NCI-H526 treated with DMSO at 0.1 percent for 48 hours (cell line): ENCODE results near the gene COL15A1.

Experiments used
- DNase-seq: peaks from one replicate; lab custom pipeline; 2025; lab: John Stamatoyannopoulos, UW

The COL15A1 gene

DNA sequence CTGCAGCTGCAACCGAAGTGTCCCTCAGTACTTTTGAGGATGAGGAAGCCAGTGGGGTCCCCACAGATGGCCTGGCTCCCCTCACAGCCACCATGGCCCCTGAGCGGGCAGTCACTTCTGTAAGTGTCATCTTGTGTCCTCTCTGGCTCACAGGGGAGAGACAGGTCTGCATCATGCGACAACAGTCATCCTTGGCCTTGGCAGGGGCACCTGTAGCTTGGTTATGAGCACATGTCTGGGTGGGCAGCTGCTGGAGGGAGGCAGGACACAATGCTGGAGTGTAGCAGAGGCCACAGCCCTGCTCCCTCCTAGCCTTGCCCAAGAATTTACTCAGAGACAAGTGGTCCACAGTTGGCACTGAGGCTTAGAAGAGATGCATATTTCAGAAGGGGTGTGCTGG, 71.7 kb downstream of the COL15A1 start:
- no peak for DNase-seq

DNA sequence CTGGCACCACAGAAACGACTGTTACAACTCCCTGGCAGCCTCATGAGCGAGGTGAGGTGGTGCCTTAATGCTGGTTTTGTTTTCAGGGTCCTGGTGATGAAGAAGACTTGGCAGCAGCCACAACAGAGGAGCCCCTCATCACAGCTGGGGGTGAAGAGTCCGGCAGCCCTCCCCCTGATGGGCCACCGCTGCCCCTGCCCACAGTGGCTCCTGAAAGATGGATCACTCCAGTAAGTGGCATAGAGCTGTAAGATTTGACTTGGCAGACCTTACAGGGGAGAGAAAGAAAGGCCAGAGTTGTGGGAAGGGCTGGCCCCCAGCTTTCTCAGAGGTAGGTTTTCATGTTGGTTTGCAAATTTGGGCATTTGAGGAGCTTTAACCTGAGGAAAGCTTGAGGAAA, 72.2 kb downstream of the COL15A1 start:
- no peak for DNase-seq

DNA sequence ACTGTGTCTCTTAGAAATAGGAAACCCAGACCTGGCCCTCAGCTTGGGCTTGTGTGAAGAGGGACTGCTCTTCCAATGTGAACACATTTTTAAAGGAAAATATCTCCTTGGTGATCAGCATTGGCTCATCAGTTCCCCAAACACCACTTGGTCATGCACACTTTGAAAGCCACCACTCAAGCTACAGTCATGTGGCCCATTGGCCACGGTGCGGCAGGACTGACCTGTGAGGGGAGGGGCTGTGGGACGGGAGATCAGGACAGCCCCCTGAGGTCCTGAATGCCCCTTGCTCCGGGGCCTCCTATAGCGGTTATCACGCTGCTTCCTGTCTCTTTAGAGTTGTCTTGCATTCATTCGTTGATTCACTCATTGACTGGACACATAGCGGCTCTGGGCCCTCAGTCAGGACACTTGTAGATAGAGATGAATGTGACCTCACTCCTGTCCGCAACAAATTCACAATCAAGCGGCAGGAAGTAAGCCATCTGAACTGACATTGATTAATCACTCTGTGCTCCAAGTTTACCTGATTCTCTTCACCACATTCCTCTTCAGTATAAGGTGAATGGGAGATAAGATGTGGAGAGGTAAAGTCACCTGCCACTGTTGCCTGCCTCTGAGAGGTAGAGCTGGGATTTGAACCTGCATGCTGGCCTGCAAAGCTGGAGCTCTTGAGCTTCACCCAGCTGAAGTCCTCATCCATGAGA, 73.1 kb downstream of the COL15A1 start:
- no peak for DNase-seq

DNA sequence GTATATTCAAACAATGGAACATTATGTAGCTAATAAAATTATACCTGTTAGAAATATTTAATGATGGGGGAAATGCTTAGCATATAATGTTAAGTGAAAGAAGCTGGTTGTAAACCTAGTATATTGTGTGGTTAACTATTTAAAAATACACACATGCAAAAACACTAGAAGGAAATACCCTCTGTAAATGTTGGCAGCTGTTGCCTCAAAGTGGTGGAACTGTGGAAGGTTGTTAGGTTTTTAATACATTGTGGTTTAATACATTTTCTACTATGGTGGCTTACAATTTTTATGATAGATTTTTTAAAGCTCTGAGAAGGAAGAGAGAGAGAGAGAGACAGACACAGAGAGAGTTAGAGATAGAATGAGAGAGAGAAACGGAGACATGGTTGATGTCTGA, 74.9 kb downstream of the COL15A1 start:
- DNase-seq, result no peak

DNA sequence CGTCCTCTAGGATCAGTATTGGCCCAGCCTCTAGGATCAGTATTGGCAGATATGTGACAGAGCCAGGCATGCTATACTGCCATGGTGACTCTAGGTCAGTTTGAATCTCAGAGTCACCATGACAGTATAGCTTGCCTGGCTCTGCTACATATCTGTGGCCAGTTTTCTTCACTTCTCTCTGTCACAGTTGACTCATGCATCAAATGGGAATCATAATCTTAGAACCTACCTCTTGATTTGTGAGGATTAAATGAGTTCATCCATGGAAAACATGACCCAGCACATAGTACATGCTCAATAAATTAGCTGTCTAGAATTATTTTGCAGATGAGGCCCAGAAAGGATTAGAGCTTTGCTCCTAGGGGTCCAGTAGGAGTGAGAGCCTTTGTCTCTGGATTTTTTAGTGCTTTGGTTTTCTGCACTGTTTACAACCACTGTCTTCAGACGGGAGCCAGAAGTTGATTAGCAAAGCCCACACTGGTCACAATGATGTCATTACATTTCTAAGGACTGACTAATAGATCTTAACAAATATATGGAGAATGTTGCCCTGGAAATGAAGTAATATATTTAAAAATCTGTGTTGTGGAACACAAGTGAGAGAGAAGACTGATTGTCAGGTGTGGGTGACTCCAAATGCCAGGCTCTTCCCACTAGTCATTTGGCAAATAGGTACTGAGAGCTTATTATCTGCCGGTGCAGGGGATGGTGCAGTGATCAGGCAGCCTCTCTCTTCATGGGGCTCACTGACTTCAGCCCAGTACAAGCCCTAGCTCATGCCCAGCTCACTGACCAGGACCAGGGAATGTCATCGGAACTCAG, 76.0 kb downstream of the COL15A1 start:
- no peak for DNase-seq

DNA sequence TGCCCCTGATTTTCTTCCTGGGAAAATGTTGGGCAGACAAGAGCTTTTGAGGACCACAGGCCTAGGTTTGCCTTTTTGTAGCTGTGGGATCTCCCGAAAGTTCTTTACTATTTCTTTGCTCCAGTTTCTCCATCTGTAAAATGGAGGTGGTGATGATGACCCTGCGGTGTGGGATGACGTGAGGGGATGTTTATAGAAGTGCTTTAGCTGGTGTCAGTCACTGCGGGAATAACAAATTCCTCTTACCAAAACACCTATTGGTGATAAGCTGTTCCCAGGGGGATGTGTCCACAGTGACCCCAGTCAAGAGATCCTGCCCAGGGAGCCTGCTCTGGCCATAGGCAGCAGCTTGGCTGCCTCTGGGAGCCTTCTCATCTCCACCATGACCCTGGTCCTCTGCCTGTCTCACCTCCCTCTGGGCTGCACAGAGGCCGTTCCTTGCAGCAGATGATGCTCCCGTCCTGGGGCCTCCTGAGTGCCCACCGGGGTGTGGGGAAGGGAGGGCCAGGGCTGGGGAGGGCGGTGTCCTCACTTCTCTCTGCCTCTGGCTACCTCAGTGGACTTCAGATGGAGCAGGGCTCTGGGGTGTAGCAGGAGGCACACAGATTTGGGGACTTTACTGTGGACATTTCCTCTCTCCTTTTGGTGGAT, 77.2 kb downstream of the COL15A1 start:
- no peak for DNase-seq

DNA sequence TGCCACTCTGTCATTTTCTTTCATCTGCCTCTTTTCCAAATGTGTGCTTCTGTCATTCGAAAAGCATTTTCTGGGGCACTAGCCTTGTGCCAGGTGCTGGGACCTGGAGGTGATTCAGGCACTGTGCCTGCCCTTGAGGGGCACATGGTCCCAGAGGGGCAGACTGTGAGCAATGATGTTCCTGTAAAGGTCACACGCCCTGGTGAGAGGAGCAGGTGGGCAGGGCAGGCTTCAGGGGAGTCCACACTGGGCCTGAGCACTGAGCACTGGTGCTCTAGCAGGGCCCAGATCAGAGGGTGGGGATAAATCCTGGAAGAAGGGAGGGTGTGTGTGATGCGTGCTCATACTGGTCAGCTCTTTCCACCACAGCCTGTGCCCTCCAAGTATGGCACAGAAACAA, 77.8 kb downstream of the COL15A1 start:
- no peak for DNase-seq

DNA sequence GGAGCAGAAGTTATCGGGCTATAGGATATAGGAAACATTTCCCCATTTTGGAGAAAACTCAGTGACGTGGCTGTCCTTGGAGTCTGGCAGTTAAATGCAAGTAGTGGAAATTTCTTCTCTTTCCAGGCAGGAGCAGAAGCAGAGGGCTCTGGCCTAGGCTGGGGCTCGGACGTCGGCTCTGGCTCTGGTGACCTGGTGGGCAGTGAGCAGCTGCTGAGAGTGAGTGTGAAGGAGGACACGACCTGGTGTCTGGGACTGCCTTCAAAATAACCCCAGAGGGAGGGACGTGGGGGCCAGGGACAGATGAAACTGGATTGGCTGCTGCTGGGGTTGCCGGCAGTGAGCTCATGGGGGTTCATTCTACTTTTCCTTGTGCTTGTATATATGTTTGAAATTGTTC, 79.5 kb downstream of the COL15A1 start:
- DNase-seq, result no peak

DNA sequence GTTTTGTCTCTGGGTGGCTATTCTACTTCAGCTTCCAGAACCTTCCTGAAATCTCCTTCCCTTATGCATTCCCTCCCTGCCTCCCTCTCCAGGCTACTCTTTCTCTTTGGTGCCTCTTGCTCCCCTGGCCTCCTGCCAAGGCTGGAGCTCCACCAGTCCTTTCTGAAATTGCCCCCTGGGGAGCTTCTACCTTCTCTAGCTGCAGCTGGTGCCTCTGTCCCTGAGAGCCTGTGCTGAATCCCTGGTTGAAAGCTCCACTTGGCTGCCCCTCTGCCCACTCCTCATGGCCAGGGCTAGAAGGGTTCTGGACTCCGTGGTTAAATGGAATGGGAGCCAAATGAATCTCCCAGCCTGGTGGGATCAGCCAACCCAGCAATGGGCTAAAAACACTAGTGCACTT, 80.1 kb downstream of the COL15A1 start:
- peak; percentile 14 for DNase-seq

DNA sequence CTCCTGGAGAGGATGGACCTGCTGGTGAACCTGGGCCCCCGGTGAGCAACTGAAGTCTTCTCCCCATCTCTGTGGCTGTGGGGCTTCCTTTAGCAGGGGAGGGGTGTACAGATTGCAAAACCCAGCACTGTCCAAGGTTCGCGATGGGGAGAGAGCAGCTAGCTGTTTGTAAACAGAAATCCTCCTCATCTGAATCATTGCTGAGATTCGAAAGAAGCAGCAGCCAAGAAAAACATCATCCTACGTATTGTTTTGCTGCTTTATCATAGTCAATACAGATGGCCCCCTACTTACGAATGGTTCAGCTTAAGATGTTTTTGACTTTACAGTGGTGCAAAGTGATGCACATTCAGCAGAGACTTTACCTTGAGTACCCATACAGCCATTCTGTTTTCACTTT, 81.3 kb downstream of the COL15A1 start:
- DNase-seq, result no peak

DNA sequence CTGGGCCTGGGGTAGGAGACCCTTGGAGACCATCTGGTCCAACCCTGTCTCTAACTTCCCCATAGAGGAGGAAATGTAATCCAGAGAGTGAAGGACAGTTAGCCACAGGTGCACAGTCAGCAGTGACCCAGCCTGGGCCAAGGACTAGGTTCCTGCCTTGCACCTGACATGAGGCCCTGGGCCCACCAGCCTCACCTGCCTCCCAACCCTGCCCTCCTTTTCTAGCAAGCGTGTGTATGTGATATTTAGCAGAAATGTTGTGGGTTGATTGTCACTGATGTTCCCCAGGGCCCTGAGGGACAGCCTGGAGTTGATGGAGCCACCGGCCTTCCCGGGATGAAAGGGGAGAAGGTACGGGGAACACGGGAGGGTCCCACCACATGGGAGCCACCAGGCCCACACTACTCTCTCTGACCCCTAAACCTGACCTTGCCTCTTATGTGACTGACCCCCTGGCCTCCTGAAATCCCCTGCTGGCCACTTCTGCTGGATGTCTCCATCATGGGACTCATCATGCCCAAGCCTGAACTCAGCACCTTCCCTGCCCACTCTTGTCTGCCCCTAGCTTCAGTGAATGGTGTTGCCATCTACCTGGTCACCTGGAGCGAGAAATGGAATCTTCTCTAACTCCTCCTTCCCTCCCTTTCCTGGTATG, 82.0 kb downstream of the COL15A1 start:
- no peak for DNase-seq

DNA sequence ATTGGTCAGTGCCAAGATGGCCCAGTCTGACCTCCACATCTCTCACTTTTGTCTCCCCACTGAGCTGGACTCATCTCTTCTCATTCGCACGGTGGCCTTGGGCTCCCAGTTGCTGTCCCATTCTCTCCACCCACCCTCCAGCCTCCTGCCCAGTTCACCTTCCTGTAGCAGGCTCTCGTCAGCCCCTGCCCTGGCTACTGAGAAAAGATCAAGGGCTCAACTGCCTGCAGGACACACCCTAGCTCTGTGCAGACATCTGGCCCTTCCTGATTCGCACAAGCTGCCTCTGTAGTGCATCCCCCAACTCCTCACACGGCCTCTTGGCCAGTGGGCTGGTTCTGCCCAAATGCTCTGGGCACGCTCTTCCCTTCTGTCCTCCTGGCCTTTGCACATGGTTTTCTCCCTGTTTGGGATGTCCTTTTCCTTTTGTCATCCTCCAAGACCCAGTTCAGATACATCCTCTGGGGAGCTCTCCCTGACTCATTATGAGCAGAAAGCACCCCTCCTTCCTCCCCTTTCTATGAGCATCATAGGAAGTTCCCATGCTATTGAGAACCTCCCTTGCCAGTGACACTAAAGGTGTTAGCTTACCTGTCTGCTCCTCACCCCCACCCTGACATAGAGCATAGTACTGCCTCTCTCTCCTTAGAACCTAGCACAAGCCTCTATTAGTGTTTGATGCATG, 82.7 kb downstream of the COL15A1 start:
- DNase-seq, result no peak

DNA sequence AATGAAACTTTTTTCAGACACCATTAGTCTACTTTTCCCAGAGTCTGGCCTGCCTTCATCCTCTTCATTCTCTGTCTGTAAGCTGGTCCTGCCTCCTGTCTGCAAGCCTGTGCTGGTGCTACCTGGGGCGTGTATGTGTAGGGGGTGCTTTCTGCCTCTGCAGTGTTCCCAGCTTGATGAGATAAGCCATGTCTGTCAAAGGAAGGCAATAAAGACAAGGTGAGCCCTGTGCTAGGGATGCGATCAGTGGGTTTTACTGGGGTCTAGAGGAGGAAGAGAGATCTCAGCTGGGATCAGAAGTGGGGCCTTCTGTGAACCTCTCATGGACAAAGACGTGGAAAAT, 83.2 kb downstream of the COL15A1 start:
- no peak for DNase-seq

DNA sequence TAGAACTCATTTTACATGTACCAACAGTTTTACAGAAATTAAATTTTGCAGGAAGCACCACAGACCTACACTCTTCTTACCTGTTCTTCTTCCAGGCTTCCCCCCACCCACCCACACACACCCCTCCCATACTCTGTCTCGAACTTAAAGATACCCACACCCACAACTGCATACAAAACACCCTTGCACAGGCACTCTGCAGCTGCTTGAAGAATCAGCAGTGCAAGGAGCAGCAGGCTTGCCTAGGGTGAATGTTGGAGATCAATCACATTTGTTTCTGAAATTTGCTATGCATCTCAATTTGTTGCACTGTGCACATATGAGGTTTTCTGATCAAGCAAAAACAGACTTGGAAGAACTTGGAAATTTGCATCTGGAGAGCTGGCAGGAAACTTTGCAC, 83.7 kb downstream of the COL15A1 start:
- DNase-seq, result no peak

DNA sequence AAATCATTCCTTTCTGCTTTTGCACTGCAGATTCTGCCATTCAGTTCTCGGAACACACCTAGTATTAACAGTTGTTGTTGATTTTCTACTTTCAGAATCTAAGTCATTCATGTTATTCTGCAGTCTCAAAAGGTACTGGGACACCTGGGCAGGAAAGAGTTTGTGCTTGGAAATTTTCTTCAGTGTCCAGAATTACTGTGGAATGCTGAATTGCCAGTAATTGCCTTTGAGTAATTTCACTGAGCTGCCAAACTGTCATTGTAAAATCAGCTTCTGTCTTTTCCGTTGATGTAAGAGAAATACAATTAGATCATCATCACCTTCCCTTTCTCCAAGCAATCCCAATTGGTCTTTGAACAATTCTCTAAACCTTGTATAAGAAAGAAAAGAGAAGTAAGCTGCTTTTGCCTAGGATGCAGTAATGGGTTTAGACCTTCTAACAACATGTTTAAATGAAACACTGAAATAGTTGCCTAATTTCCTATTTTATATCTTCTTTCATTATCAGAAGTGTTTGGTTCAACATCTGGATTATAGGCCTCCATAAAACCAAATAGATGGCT, 85.5 kb downstream of the COL15A1 start:
- no peak for DNase-seq

DNA sequence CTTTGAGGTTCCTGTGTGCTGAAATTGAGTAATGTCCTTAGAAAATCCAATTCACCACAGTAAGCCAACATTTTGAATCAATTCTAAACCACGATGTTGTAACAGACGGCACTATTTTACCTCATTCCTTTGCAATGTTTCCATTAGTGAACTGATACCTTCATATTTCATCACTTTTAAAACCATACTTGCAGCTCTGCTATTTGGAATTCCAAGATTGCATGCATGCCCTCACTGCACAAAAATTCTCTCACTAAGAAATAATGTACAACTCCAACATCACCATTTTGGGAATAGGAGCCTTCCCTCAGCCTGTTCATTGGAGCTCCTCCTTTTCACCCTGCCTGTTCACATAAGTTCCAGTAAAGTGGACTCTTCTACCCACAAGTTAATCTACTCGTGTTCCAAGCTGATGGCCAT, 86.4 kb downstream of the COL15A1 start:
- no peak for DNase-seq

DNA sequence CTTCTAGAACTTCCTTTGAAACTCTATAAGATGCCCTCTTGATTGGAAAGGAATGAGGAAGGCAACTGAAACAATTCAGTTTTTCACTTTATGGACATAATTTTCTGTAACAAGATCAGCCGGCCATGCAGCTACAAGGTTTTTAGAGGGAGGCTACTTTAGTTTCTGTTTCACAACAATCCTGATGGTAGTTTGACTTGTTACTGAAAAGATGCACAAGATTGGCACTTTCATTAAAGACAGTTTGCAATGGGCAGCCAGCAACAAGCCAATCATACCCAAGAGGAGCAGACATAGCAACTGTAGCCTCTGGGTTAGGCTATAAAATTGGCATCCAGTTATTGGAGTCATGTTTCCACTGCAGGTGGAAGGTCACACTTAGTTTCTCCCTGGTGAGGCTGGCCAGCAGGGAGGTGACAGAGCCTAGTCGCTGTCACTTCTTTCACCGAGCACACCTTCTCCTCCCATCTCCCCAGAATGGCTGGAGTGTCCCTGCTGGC, 87.0 kb downstream of the COL15A1 start:
- DNase-seq, result no peak

DNA sequence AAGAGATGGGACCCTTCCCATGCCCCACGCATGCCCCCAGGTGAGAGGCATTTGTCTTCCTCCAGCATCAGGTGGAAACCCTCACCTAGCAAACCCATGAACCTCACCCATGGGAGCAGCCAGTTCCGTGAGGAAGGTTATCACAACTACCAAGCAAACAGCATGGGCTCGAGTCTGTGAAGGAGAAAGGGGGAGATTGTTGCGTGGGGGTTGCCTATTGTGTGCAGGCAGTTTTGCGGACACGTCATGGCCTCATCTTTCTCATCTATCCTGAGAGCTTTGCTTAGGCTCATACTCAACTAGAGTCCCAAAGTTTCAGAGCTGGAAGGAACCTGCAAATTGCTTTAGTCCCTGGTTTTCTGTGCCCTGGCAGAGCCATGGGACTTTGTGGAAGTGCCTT, 87.6 kb downstream of the COL15A1 start:
- DNase-seq, result no peak

DNA sequence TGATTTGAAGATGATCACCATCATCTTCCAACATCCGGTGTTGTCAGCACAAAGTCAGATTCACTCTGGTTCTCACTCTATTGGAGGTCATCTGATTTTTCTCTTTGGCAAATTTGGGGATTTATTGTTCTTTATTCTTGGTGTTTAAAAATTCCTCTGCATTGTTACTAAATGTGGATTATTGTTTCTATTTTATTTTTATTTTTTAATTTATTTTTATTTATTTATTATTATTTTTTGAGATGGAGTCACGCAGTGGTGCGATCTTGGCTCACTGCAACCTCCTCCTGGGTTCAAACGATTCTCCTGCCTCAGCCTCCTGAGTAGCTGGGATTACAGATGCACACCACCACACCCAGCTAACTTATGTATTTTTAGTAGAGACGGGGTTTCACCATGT, 88.3 kb downstream of the COL15A1 start:
- no peak for DNase-seq

DNA sequence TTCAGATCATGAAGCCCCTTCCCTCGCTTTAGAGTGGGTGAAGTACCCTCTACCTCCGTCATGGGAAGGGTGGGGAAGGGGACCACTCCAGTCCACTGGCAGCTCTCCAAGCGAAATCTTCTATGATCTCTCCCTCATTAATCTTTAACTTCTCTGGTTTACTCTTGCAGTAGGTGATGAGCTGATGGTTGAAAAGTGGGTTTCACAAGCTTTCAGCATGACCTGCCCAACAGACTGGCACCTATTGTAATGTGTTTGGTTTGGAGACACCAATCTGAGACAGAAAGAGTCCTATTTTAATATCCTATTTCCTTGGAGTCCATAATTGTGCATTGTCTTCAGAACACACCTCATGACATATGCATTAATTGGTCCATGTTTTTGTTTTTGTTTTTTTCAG, 90.4 kb downstream of the COL15A1 start:
- no peak for DNase-seq

DNA sequence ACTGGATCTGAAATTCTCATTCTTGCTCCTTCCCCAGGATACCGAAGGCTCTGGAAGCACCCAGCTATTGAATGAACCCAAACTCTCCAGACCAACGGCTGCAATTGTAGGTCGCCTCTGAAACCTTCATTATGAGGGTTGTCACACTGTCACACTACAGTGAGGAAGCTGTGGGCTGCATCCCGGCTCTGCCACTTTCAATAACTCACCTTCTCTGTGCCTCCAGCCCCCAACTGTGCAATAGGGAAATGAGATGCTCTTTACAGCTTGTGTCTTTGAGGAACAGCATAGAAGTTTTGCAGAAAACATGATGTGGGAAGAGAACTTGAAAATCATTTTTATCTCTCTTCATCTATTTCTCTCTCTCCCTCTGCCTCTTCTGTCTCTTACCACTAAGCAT, 91.6 kb downstream of the COL15A1 start:
- DNase-seq, result no peak
